Natural killer cell (primary cell): ENCODE data around the gene PTPN4. TPM values are rescaled to one million over a fixed set of nuclear protein-coding genes. Genes with fewer than 3 reads are reported as not detected.
"Not testable (repeated sequence)": the region's sequence is repeated elsewhere in the genome, so short reads cannot be mapped to it uniquely, and the experiment has no call there.

Experiments
- ATAC-seq, 3 donors: fragments of 150-1000 bp in 2 of 3; fragments of 200-7000 bp in 1 of 3; cut with Tn5 transposase; 1 replicate in 1 of 3; 2 replicates in 2 of 3; pipeline ENCODE4 v1.10.0; 2021; ENCODE audit warnings: mild to moderate bottlenecking in 2 of 3, moderate library complexity in 2 of 3
- DNase-seq, 2 donors: peaks; one replicate each; pipeline versions ENCODE4 v3.0.0 to v3.0.0-alpha.2; 2013 to 2021; ENCODE audit warnings: mixed read lengths in 1 of 2
- H3K27ac ChIP-seq: one replicate; pipeline ENCODE4 v1.5.1; 2013; ENCODE audit warnings: mild to moderate bottlenecking, low read length
- H3K27me3 ChIP-seq: one replicate; pipeline ENCODE4 v1.6.1; 2013; ENCODE audit warnings: low read length; ENCODE audit not compliant: control insufficient read depth, insufficient read depth
- H3K36me3 ChIP-seq: one replicate; pipeline ENCODE4 v1.6.1; 2013; ENCODE audit warnings: low read length; ENCODE audit not compliant: control insufficient read depth, insufficient read depth
- H3K4me1 ChIP-seq: one replicate; pipeline ENCODE4 v1.6.1; 2013; ENCODE audit warnings: low read length; ENCODE audit not compliant: control insufficient read depth, insufficient read depth
- H3K4me3 ChIP-seq: one replicate; pipeline ENCODE4 v1.5.1; 2013; ENCODE audit warnings: low read length
- H3K9me3 ChIP-seq: one replicate; pipeline ENCODE4 v1.6.1; 2013; ENCODE audit warnings: low read length; ENCODE audit not compliant: control insufficient read depth, insufficient read depth
- H3K27ac Mint-ChIP-seq, 2 donors: one replicate each; pipeline ENCODE4 v1.8.0; 2022; ENCODE audit warnings: mild to moderate bottlenecking in 2 of 2, mixed read lengths in 2 of 2, moderate library complexity in 1 of 2
- H3K27me3 Mint-ChIP-seq, 2 donors: one replicate each; pipeline ENCODE4 v1.8.0; 2022; ENCODE audit warnings: low read depth in 2 of 2, mixed read lengths in 2 of 2
- H3K36me3 Mint-ChIP-seq: one replicate; pipeline ENCODE4 v1.8.0; 2022; ENCODE audit warnings: mixed read lengths
- H3K4me1 Mint-ChIP-seq, 2 donors: one replicate each; pipeline ENCODE4 v1.8.0; 2022; ENCODE audit warnings: mixed read lengths in 2 of 2
- H3K4me3 Mint-ChIP-seq: one replicate; pipeline ENCODE4 v1.8.0; 2022; ENCODE audit warnings: mild to moderate bottlenecking, moderate library complexity, mixed read lengths
- H3K9me3 Mint-ChIP-seq, 2 donors: one replicate each; pipeline ENCODE4 v1.8.0; 2022; ENCODE audit warnings: mixed read lengths in 2 of 2
- WGBS: methylation state at CpG from one replicate; pipeline ENCODE4 v1.1.7; 2013; ENCODE audit warnings: missing lambda C conversion rate; ENCODE audit not compliant: insufficient coverage; 5-methylcytosine and 5-hydroxymethylcytosine counted together
- intact Hi-C: fragments of 100-400 bp; cut with micrococcal nuclease; formaldehyde crosslinking; loops from one replicate; pipeline ENCODE4 v1.14.2; 2022
- total RNA-seq, 4 donors: library from RNA; stranded (reverse); fragments of 120-200 nt in 1 of 4; gene quantifications; one replicate each; pipeline versions ENCODE4 v1.2.3 to v1.2.4, GENCODE V29; 2013 to 2022
- TF ChIP-seq, protein P1 (sequence below): fragments of 200-600 bp; IDR thresholded peaks from one replicate; pipeline ENCODE4 v1.8.0; 2022; ENCODE audit warnings: antibody characterized with exemption

The PTPN4 gene
- total RNA-seq, 3 donors from 2014 or later (not counting 1 experiment from before 2014, with no cell fraction given), result 265 to 347 (median 283) TPM

DNA sequence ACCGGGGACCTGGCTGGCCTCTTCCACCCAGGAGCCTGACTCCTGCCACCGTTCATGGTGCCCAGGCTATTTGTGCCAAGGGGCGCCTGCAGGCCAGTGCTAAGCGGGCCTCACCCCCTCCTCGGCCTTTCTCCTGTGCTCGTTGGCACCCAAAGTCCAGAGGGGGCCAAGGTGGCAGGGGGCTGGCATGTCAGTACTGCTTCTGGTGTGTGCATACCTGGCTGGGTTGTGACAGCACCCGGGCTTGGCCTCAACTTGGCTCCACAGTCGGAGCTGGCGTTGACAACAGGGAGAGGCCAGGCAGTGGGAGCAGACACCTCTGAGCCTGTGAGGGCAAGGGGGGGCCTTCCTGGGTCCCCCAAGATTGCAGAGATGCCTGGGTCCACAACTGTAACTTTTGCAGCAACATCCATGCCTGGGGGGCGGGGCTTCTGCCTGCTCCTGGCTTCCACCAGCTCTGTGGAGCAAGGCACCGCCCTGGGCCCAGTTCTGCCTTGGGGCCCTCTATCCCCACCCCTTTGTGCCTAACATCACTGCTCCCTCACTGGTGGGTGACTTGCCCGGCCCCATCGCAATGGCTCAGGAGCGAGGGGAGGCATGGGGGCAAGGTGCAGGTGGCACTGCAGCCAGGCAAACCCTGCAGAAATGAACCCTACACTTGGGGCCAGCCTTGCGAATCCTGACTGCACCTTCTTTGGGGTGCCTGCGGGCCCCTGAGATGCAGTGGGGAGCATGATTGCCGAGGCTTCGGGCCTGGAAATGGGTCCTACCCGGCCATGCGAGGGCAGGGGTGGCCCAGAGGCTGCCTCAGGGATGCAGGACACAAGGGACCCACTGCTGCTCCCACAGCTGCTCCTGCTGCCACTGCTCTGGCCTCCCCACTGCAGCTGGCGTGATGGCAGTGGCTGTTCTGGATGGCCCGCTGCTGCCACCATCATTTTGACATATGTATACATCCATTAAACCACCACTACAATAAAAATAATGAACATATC, 35.9 kb downstream of the PTPN4 start:
- intact Hi-C loops, result no loop called here
- Mint-ChIP-seq H3K27me3 (no peaks in the 10 kb centered on the region), H3K36me3 (peaks cover 29% of the 10 kb centered on the region), H3K9me3 (peaks cover 2 to 16% of the 10 kb centered on the region in 2 donors), H3K4me1 (peaks cover 31 to 50% of the 10 kb centered on the region in 2 donors), H3K4me3 (no peak overlapping the region), H3K27ac (peak overlapping the region in 1 of 2 donors; percentile 58)
- DNase-seq (no peak), ATAC-seq (no peak)
- Histone ChIP-seq H3K36me3 (peaks cover 5% of the 10 kb centered on the region), H3K4me3 (no peak overlapping the region), H3K4me1 (peaks cover 5% of the 10 kb centered on the region), H3K27me3 (no peaks in the 10 kb centered on the region), H3K27ac (no peak overlapping the region), H3K9me3 (peaks cover 8% of the 10 kb centered on the region)
- WGBS, result 97% methylated on average over 22 of the region's 22 CpGs
- TF ChIP-seq, protein P1, sequence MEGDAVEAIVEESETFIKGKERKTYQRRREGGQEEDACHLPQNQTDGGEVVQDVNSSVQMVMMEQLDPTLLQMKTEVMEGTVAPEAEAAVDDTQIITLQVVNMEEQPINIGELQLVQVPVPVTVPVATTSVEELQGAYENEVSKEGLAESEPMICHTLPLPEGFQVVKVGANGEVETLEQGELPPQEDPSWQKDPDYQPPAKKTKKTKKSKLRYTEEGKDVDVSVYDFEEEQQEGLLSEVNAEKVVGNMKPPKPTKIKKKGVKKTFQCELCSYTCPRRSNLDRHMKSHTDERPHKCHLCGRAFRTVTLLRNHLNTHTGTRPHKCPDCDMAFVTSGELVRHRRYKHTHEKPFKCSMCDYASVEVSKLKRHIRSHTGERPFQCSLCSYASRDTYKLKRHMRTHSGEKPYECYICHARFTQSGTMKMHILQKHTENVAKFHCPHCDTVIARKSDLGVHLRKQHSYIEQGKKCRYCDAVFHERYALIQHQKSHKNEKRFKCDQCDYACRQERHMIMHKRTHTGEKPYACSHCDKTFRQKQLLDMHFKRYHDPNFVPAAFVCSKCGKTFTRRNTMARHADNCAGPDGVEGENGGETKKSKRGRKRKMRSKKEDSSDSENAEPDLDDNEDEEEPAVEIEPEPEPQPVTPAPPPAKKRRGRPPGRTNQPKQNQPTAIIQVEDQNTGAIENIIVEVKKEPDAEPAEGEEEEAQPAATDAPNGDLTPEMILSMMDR, result no peak

DNA sequence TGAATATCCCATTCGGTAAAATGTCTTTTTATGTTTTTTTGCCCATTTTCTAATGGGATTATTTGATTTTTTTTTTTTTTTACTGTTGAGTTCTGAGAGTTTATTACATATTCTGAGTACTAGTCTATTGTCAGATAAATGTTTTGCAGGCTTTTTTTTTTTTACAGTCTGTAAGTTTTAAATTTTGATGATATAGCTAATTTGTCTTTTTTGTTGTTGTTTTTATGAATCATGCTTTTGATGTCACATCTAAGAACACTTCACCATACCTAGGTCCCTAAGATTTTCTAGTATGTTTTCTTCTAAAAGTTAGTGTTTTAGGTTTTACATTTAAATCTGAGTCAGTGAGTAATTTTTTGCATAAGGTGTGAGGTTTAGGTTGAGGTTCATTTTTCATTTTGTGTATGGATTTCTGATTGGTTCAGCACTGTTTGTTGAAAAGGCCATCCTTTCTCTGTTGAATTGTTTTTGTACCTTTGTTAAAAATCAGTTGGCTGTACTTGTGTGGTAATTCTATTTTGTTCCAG, 40.7 kb downstream of the PTPN4 start:
- H3K27me3 Mint-ChIP-seq, result no peaks in the 10 kb centered on the region
- no peaks in the 10 kb centered on the region for H3K27me3 ChIP-seq
- H3K4me1 Mint-ChIP-seq, result peaks cover 70 to 74% of the 10 kb centered on the region in 2 donors
- H3K4me3 ChIP-seq, result no peak overlapping the region
- no peak for DNase-seq
- WGBS, result no CpG with 5 or more reads among the region's 1 CpG
- H3K27ac Mint-ChIP-seq, result peak overlapping the region; percentile 38
- ATAC-seq, result no peak
- no peaks in the 10 kb centered on the region for H3K36me3 Mint-ChIP-seq
- no peak overlapping the region for H3K27ac ChIP-seq
- no peak overlapping the region for H3K4me3 Mint-ChIP-seq
- H3K4me1 ChIP-seq, result peaks cover 5% of the 10 kb centered on the region
- H3K9me3 Mint-ChIP-seq, result peaks cover 0 to 4% of the 10 kb centered on the region in 2 donors
- H3K36me3 ChIP-seq, result no peaks in the 10 kb centered on the region
- intact Hi-C loops, result no loop called here
- no peaks in the 10 kb centered on the region for H3K9me3 ChIP-seq
- TF ChIP-seq, protein P1, result no peak

DNA sequence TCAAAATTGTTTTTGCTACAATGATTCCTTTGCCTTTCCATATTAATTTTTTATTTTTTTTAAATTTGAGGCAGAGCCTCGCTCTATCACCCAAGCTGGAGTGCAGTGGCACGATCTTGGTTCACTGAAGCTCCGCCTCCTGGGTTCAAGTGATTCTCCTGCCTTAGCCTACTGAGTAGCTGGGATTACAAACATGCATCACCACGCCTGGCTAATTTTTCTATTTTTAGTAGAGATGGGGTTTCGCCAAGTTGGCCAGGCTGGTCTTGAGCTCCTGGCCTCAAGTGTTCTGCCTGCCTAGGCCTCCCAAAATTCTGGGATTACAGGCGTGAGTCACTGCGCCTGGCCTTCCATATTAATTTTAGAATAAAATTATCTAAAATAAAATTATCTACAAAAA, 41.3 kb downstream of the PTPN4 start:
- Mint-ChIP-seq H3K36me3 (no peaks in the 10 kb centered on the region), H3K27ac (no peak overlapping the region), H3K4me3 (no peak overlapping the region), H3K9me3 (peaks cover 3 to 4% of the 10 kb centered on the region in 2 donors), H3K4me1 (peaks cover 76 to 77% of the 10 kb centered on the region in 2 donors), H3K27me3 (no peaks in the 10 kb centered on the region)
- Histone ChIP-seq H3K4me1 (peaks cover 1% of the 10 kb centered on the region), H3K27ac (no peak overlapping the region), H3K27me3 (no peaks in the 10 kb centered on the region), H3K36me3 (no peaks in the 10 kb centered on the region), H3K4me3 (no peak overlapping the region), H3K9me3 (no peaks in the 10 kb centered on the region)
- no peak for ATAC-seq
- TF ChIP-seq, protein P1, result no peak
- DNase-seq, result no peak
- intact Hi-C loops, result no loop called here
- WGBS, result 100% methylated on average over 5 of the region's 7 CpGs

DNA sequence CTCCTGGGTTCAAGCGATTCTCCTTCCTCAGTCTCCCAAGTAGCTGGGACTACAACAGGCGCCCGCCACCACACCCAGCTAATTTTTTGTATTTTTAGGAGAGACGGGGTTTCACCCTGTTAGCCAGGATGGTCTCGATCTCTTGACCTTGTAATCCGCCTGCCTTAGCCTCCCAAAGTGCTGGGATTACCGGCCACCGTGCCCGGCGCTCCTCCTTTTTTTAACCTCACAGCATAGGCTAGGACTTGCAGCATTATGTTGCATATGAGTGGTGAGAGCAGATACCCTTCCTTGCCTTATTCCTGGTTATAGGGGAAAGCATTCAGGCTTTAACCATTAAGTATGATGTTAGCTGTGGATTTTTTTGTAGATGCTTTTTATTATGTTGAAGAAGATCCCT, 42.3 kb downstream of the PTPN4 start:
- H3K27me3 ChIP-seq, H3K27me3 Mint-ChIP-seq, H3K27ac ChIP-seq, H3K36me3 ChIP-seq, H3K9me3 Mint-ChIP-seq, H3K9me3 ChIP-seq, H3K4me3 Mint-ChIP-seq, H3K36me3 Mint-ChIP-seq, ATAC-seq, H3K4me1 ChIP-seq, DNase-seq, intact Hi-C loops, H3K4me3 ChIP-seq: not testable (repeated sequence)
- Mint-ChIP-seq H3K27ac (peak overlapping the region in 1 of 2 donors; percentile 68), H3K4me1 (peaks cover 77 to 80% of the 10 kb centered on the region in 2 donors)
- 98% methylated on average over 10 of the region's 10 CpGs for WGBS
